ENCODE data around the gene CBY2. TPM values are rescaled to one million over a fixed set of nuclear protein-coding genes. Genes with fewer than 3 reads are reported as not detected.

The CBY2 gene
- total RNA-seq, 1 experiment from 2014 or later, result not detected

- Histone ChIP-seq H3K23ac (ENCODE audit: insufficient read length, low read depth, low read length) (no peak overlapping the region), H3K9me3 (ENCODE audit: control insufficient read depth, low read depth, low read length) (no peaks in the 10 kb centered on the region), H2AK5ac (ENCODE audit: insufficient read length, low read length) (no peak overlapping the region), H3K4me2 (ENCODE audit: insufficient read depth, insufficient read length, low read length) (no peak overlapping the region), H2BK12ac (ENCODE audit: insufficient read length, low read depth, low read length) (no peak overlapping the region), H3K18ac (ENCODE audit: insufficient read length, low read depth, low read length) (no peak overlapping the region), H4K20me1 (ENCODE audit: control insufficient read depth, insufficient read depth, insufficient read length) (no peaks in the 10 kb centered on the region), H3K79me1 (ENCODE audit: insufficient read depth, low read depth, low read length, poor library complexity, severe bottlenecking) (no peaks in the 10 kb centered on the region), H4K91ac (ENCODE audit: insufficient read length, low read depth, low read length) (no peak overlapping the region), H3T11ph (ENCODE audit: low read length) (no peak overlapping the region), H4K8ac (replicated peaks; ENCODE audit: insufficient read length, low read depth, low read length) (no peak overlapping the region), H2BK15ac (ENCODE audit: low read depth, low read length) (no peak overlapping the region), H3K4ac (ENCODE audit: low read depth, low read length) (no peak overlapping the region), H2BK20ac (ENCODE audit: low read depth, low read length, poor library complexity, severe bottlenecking) (no peak overlapping the region), H3K23me2 (ENCODE audit: insufficient read length, low read depth, low read length, poor library complexity, severe bottlenecking) (no peaks in the 10 kb centered on the region), H3K79me2 (ENCODE audit: insufficient read depth, low read length) (no peaks in the 10 kb centered on the region), H3K14ac (ENCODE audit: insufficient read depth, low read length) (no peak overlapping the region; the same call in 1 of the 2 replicates), H2BK5ac (ENCODE audit: insufficient read length, low read length) (no peak overlapping the region), H2BK120ac (ENCODE audit: low read depth, low read length, poor library complexity, severe bottlenecking) (no peak overlapping the region), H4K5ac (ENCODE audit: insufficient read length, low read depth, low read length) (no peak overlapping the region), H3K9ac (ENCODE audit: extremely low read depth, insufficient read length, low read length) (no peak overlapping the region), H3K56ac (ENCODE audit: insufficient read length, low read depth, low read length) (no peak overlapping the region), H3K27ac (ENCODE audit: insufficient read length, low read depth, low read length) (no peak overlapping the region), H3K4me1 (ENCODE audit: insufficient read depth, low read length) (peaks cover 2% of the 10 kb centered on the region; the same call in 1 of the 2 replicates), H3K27me3 (ENCODE audit: insufficient read depth, low read length) (no peaks in the 10 kb centered on the region), H2AFZ (ENCODE audit: low read length) (no peak overlapping the region)
- Mint-ChIP-seq H3K9me3 (peaks cover 0 to 4% of the 10 kb centered on the region in 2 experiments; a peak in 3 of 5 replicates), H3K4me1 (peaks cover 7% of the 10 kb centered on the region in 2 experiments), H3K4me3 (no peak overlapping the region), H3K36me3 (ENCODE audit: insufficient read depth in 1 of 3, low read depth in 3 of 3) (no peaks in the 10 kb centered on the region; a peak in 2 of 7 replicates), H3K27me3 (ENCODE audit: low read depth) (peaks cover 5% of the 10 kb centered on the region), H3K27ac (no peak overlapping the region)
- DNase-seq, result no peak
- TF ChIP-seq CTCF (conservative IDR thresholded peaks at IDR 0.05), result no peak
- WGBS (ENCODE audit: extremely low coverage, insufficient read length, low lambda C conversion rate), result no CpG with 5 or more reads among the region's 4 CpGs
Measured at GRCh38 chr13:45763419-45763818, 61.3 kb downstream of the CBY2 start.

Other genes with a start within 250 kb of the CBY2 start
- gene COG3, start 237.4 kb upstream of the CBY2 start, total RNA-seq (2021), result 15.6 and 16.5 TPM in 2 replicates
- gene ERICH6B, start 86.6 kb upstream of the CBY2 start, total RNA-seq (2021), result not detected in 2 replicates
- not detected in 2 replicates for gene SIAH3, start 149.4 kb downstream of the CBY2 start, total RNA-seq (2021)